ENCODE measurements around the gene UBE3A.

GRCh38 chr15:25410649-25411048 lies 28.2 kb downstream of the UBE3A start:
- TF ChIP-seq CTCF (IDR thresholded peaks at IDR 0.05) (no peak), POLR2A (IDR thresholded peaks at IDR 0.05) (no peak)
